Measurements from ENCODE around the gene UBE2G2.

DNA sequence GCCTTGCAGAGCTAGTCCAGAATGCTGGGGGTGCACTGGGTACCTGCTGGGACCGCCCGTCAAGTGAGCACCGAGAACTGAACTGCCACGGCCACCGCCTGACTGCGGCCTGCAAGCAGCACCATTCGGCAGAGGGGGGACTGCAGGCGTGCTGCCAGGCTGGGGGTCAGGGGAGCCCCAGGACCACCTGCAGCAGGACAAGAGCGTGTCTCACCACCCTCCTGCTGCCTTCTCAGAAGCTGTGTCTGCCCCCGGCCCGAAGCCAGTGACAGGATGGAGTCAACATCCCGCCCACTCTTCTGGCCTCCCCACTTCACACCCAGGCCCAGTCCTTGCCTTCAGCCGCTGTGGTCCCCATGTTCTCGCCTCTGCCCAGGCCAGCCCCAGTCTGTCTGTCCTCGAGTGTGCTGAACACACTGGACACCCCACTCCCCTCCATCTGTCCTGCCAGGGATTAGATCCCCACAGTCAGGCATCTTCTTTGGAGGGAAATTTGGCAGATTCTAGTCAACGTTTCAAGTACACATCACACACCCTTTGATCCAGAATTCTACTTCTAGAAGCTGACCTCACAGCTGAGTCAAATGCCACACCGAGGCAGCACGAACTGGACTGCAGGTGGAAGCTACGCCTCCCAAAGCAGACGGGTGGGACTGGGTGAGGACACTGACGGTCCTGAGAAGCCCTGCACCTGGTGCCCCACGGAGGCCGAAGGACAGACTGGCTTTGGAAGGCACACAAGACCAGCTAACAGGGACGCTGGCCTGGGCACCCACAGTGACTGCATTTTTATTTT, 45.8 kb upstream of the UBE2G2 start:
- TF ChIP-seq, protein P1, sequence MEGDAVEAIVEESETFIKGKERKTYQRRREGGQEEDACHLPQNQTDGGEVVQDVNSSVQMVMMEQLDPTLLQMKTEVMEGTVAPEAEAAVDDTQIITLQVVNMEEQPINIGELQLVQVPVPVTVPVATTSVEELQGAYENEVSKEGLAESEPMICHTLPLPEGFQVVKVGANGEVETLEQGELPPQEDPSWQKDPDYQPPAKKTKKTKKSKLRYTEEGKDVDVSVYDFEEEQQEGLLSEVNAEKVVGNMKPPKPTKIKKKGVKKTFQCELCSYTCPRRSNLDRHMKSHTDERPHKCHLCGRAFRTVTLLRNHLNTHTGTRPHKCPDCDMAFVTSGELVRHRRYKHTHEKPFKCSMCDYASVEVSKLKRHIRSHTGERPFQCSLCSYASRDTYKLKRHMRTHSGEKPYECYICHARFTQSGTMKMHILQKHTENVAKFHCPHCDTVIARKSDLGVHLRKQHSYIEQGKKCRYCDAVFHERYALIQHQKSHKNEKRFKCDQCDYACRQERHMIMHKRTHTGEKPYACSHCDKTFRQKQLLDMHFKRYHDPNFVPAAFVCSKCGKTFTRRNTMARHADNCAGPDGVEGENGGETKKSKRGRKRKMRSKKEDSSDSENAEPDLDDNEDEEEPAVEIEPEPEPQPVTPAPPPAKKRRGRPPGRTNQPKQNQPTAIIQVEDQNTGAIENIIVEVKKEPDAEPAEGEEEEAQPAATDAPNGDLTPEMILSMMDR (IDR thresholded peaks at IDR 0.05; ENCODE audit: low read depth, low read length, missing input control): no peak
- TF ChIP-seq JUND (IDR thresholded peaks at IDR 0.05): no peak
- no peak for TF ChIP-seq RAD21 (IDR thresholded peaks at IDR 0.05)
- TF ChIP-seq, protein P2, sequence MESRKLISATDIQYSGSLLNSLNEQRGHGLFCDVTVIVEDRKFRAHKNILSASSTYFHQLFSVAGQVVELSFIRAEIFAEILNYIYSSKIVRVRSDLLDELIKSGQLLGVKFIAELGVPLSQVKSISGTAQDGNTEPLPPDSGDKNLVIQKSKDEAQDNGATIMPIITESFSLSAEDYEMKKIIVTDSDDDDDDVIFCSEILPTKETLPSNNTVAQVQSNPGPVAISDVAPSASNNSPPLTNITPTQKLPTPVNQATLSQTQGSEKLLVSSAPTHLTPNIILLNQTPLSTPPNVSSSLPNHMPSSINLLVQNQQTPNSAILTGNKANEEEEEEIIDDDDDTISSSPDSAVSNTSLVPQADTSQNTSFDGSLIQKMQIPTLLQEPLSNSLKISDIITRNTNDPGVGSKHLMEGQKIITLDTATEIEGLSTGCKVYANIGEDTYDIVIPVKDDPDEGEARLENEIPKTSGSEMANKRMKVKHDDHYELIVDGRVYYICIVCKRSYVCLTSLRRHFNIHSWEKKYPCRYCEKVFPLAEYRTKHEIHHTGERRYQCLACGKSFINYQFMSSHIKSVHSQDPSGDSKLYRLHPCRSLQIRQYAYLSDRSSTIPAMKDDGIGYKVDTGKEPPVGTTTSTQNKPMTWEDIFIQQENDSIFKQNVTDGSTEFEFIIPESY (IDR thresholded peaks at IDR 0.05): no peak
- TF ChIP-seq EGR1 (IDR thresholded peaks at IDR 0.05; ENCODE audit: low read depth in 2 of 2): no peak
- no peak for TF ChIP-seq GABPA (IDR thresholded peaks at IDR 0.05 in 1 of 2, conservative IDR thresholded peaks at IDR 0.05 in 1 of 2)
- no peak for TF ChIP-seq SP1 (IDR thresholded peaks at IDR 0.05)
